ENCODE measurements around the gene CORO1C. TPM values are rescaled to one million over a fixed set of nuclear protein-coding genes. Genes with fewer than 3 reads are reported as not detected.

CORO1C gene
- total RNA-seq, 1 donor from 2014 or later = 171 TPM

DNA sequence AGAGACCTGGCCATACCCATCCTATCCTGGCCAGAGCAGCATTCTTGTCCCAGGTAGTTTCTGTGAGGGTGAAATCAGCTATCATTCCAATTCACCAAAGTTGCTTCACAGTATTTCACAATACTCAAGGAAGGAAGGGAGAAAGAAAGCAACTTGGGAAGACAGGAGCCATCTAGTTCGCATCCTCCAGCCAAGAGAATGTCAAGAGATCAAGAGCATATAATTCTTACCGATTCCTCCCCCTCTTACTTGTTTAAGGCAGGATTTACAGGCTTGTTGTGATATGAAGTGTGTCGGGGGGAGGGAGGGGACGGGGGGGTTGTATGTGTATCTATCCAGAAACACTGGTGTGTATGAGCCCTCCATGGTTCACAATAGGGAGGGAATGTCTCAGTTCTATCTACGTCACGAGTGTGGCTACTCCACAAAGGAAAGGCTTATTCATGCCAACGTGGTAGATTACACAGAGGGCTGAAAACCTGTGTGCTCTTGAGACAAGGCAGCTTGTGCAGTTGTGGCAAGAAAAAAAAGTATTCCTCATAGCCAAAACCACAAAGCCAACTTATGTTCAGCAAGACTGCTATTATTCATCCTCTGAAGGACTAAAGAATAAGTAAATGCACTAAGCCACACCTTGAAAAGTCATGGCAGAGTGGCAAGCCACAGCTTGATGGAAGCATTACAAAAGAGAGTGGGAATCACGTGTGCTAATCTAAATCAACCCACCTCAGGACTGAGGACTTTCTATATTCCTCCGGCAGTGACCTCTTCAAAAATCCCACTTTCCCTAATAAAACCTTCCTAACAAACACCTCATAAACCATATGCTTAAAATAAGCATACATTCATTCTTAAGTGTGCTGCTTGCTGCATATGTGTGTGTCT lies 35.0 kb downstream of the CORO1C start:
- Mint-ChIP-seq H3K27ac (ENCODE audit: unreplicated experiment) (peak overlapping the region; percentile 38), H3K27me3 (ENCODE audit: low read depth) (no peaks in the 10 kb centered on the region), H3K36me3 (ENCODE audit: low read depth) (peaks cover 11% of the 10 kb centered on the region), H3K9me3 (no peaks in the 10 kb centered on the region), H3K4me1 (peaks cover 37% of the 10 kb centered on the region), H3K4me3 (no peak overlapping the region)
- no peak for DNase-seq (ENCODE audit: low read depth, low spot score)
- TF ChIP-seq, protein P1, sequence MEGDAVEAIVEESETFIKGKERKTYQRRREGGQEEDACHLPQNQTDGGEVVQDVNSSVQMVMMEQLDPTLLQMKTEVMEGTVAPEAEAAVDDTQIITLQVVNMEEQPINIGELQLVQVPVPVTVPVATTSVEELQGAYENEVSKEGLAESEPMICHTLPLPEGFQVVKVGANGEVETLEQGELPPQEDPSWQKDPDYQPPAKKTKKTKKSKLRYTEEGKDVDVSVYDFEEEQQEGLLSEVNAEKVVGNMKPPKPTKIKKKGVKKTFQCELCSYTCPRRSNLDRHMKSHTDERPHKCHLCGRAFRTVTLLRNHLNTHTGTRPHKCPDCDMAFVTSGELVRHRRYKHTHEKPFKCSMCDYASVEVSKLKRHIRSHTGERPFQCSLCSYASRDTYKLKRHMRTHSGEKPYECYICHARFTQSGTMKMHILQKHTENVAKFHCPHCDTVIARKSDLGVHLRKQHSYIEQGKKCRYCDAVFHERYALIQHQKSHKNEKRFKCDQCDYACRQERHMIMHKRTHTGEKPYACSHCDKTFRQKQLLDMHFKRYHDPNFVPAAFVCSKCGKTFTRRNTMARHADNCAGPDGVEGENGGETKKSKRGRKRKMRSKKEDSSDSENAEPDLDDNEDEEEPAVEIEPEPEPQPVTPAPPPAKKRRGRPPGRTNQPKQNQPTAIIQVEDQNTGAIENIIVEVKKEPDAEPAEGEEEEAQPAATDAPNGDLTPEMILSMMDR (conservative IDR thresholded peaks at IDR 0.05) = no peak

GRCh38 chr12:108694812-108695278 lies 36.5 kb downstream of the CORO1C start:
- peaks cover 11% of the 10 kb centered on the region for H3K36me3 Mint-ChIP-seq (ENCODE audit: low read depth)
- TF ChIP-seq, protein P1 (conservative IDR thresholded peaks at IDR 0.05) = no peak
- no peak overlapping the region for H3K27ac Mint-ChIP-seq (ENCODE audit: unreplicated experiment)
- no peaks in the 10 kb centered on the region for H3K27me3 Mint-ChIP-seq (ENCODE audit: low read depth)
- peaks cover 45% of the 10 kb centered on the region for H3K4me1 Mint-ChIP-seq
- DNase-seq (ENCODE audit: low read depth, low spot score) = no peak
- no peak overlapping the region for H3K4me3 Mint-ChIP-seq
- no peaks in the 10 kb centered on the region for H3K9me3 Mint-ChIP-seq

DNA sequence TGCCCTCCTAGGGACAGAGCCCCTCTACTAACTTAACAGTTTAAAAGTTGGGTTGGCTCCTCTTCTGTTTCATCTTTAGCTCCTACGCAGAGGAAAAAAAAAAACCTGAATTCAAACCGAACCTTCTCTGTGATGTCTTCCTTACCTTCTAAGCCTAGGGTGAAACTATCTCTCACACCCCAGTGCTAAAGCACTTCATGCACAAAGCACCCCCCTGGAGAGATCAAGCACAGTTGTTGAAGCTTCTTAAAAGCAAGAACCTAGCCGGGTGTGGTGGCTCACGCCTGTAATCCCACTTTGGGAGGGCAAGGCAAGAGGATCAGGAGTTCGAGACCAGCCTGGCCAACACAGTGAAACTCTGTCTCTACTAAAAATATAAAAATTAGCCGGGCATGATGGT lies 37.6 kb downstream of the CORO1C start:
- peaks cover 9% of the 10 kb centered on the region for H3K36me3 Mint-ChIP-seq (ENCODE audit: low read depth)
- no peaks in the 10 kb centered on the region for H3K9me3 Mint-ChIP-seq
- no peak for DNase-seq (ENCODE audit: low read depth, low spot score)
- TF ChIP-seq, protein P1 (conservative IDR thresholded peaks at IDR 0.05) = no peak
- peak overlapping the region; percentile 53 for H3K27ac Mint-ChIP-seq (ENCODE audit: unreplicated experiment)
- no peaks in the 10 kb centered on the region for H3K27me3 Mint-ChIP-seq (ENCODE audit: low read depth)
- H3K4me1 Mint-ChIP-seq = peaks cover 54% of the 10 kb centered on the region
- no peak overlapping the region for H3K4me3 Mint-ChIP-seq

DNA sequence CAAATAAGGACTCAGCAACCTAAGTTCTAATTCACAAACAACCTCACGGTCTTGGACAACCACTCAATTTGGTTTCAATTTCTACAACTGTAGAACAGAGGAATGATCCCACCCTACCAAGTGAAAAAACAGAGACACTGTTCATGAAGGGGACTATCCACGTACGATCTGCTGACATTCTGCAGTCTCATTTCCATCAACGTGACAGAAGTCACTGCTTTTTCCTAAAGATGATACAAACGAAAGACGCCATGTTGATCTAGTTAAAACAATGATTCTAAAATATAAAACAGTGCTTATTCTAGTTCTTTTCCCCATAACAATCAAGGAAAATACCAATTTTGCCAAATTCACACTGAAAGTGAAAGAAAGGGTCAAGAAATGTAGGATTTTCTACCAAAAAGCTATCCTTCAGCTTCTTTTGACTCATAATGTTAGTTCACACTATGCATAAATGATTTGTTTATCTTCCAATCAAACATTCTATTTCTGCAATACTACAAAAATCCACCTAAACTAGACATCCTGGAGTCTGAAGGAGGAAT lies 38.1 kb downstream of the CORO1C start:
- peak overlapping the region; percentile 53 for H3K27ac Mint-ChIP-seq (ENCODE audit: unreplicated experiment)
- TF ChIP-seq, protein P1 (conservative IDR thresholded peaks at IDR 0.05) = no peak
- H3K36me3 Mint-ChIP-seq (ENCODE audit: low read depth) = peaks cover 9% of the 10 kb centered on the region
- no peak for DNase-seq (ENCODE audit: low read depth, low spot score)
- H3K4me1 Mint-ChIP-seq = peaks cover 57% of the 10 kb centered on the region
- H3K27me3 Mint-ChIP-seq (ENCODE audit: low read depth) = no peaks in the 10 kb centered on the region
- H3K9me3 Mint-ChIP-seq = no peaks in the 10 kb centered on the region
- H3K4me3 Mint-ChIP-seq = peak overlapping the region; percentile 37

GRCh38 chr12:108691998-108692808 lies 39.1 kb downstream of the CORO1C start:
- Mint-ChIP-seq H3K9me3 (no peaks in the 10 kb centered on the region), H3K27me3 (ENCODE audit: low read depth) (no peaks in the 10 kb centered on the region), H3K4me1 (peaks cover 60% of the 10 kb centered on the region), H3K4me3 (peak overlapping the region; percentile 76), H3K27ac (ENCODE audit: unreplicated experiment) (peak overlapping the region; percentile 97), H3K36me3 (ENCODE audit: low read depth) (peaks cover 9% of the 10 kb centered on the region)
- TF ChIP-seq, protein P1 (conservative IDR thresholded peaks at IDR 0.05) = no peak
- peak; percentile 17 for DNase-seq (ENCODE audit: low read depth, low spot score)

All from neural crest cell (in vitro differentiated cells).